ES-I3 (cell line): ENCODE results near the gene GKN2.
"Not testable (repeated sequence)": the region's sequence is repeated elsewhere in the genome, so short reads cannot be mapped to it uniquely, and the experiment has no call there.

Source experiments
- H3K36me3 ChIP-seq: 2 replicates; pipeline ENCODE4 v1.6.1; 2013; ENCODE audit warnings: mild to moderate bottlenecking, low read length, control low read depth, moderate library complexity; ENCODE audit not compliant: insufficient read depth
- H3K4me1 ChIP-seq: 2 replicates; pipeline ENCODE4 v1.6.1; 2013; ENCODE audit warnings: mild to moderate bottlenecking, control low read depth, low read length; ENCODE audit not compliant: insufficient read depth
- H3K9ac ChIP-seq: 2 replicates; pipeline ENCODE4 v1.6.1; 2013; ENCODE audit warnings: low read depth, mild to moderate bottlenecking, low read length, moderate library complexity
- H3K9me3 ChIP-seq: 2 replicates; pipeline ENCODE4 v1.6.1; 2013; ENCODE audit warnings: mild to moderate bottlenecking, low read length, moderate library complexity; ENCODE audit not compliant: control insufficient read depth, insufficient read depth

Gene GKN2

DNA sequence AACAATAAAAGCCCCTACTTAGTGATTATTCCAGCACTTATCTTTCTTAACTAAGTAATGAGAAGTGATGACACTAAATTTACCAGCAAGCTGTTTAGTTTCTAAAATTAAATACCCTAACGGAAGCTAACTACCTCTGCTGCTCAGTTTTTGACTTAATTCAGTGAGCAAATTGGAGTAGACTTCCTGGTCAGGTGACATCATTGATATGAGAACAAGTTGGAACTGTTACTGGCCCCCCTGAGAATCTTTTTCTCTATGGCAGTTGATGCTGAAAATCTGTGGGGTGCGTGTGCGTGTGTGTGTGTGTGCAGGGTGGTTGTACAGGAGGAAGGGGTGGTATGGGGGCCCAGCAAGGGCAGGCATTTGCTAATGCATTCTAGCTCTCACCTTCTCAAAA, 46.0 kb downstream of the GKN2 start:
- Histone ChIP-seq H3K36me3 (no peaks in the 10 kb centered on the region), H3K4me1 (peaks cover 13% of the 10 kb centered on the region), H3K9ac (no peak overlapping the region), H3K9me3 (no peaks in the 10 kb centered on the region)

DNA sequence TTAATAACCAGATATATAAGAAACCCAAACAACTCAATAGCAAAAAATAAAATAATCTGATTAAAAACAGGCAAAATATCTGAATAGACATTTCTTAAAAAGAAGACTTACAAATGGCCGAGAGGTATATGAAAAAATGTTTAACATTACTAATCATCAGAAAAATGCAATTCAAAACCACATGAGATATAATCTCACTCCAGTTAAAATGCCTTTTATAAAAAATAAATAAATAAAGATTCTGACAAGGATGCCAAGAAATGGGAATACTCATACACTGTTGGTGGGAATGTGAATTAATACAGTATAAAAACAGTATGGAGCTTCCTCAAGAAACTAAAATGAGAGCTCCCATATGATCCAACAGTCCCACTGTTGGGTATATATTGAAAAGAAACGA, 47.6 kb downstream of the GKN2 start:
- no peaks in the 10 kb centered on the region for H3K9me3 ChIP-seq

DNA sequence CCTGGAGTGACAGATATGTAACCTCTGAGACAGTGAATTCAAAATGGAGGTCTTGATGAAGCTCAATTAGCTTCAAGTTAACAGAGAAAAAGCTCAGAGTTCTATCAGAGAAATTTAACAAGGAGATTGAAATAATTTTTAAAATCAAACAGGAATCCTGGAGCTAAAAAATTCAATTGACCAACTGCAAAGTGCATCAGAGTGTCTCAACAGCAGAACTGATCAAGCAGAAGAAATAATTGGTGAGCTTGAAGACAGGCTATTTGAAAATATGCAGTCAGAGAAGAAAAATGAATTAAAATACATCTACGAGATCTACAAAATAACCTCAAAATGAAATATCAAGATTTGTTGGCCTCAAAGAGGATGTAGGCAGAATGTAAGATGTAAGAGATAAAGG, 51.1 kb downstream of the GKN2 start:
- Histone ChIP-seq H3K4me1 (no peaks in the 10 kb centered on the region), H3K9ac (no peak overlapping the region), H3K36me3 (no peaks in the 10 kb centered on the region), H3K9me3 (no peaks in the 10 kb centered on the region)

More for the DNA sequence above, 47.6 kb downstream of the GKN2 start:
- Histone ChIP-seq H3K4me1 (peaks cover 4% of the 10 kb centered on the region; the same call in 1 of the 2 replicates), H3K9ac (no peak overlapping the region), H3K36me3 (no peaks in the 10 kb centered on the region)

DNA sequence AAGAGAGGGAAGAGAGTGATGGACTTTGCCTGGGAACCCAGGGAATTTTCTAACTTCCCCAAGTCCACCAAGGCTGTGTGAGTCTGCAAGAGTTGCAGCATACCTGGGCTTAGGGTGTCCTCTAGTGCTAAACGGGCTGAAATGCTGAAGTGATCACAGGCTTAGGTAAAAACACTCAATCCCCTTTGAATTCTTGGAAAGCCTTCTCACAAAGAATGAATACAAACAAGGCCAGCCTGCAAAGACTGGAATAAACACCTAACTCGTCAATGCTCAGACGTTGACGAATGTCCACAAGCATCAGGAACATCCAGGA, 51.5 kb downstream of the GKN2 start:
- Histone ChIP-seq H3K36me3 (no peaks in the 10 kb centered on the region), H3K4me1 (no peaks in the 10 kb centered on the region), H3K9ac (no peak overlapping the region), H3K9me3 (no peaks in the 10 kb centered on the region)

DNA sequence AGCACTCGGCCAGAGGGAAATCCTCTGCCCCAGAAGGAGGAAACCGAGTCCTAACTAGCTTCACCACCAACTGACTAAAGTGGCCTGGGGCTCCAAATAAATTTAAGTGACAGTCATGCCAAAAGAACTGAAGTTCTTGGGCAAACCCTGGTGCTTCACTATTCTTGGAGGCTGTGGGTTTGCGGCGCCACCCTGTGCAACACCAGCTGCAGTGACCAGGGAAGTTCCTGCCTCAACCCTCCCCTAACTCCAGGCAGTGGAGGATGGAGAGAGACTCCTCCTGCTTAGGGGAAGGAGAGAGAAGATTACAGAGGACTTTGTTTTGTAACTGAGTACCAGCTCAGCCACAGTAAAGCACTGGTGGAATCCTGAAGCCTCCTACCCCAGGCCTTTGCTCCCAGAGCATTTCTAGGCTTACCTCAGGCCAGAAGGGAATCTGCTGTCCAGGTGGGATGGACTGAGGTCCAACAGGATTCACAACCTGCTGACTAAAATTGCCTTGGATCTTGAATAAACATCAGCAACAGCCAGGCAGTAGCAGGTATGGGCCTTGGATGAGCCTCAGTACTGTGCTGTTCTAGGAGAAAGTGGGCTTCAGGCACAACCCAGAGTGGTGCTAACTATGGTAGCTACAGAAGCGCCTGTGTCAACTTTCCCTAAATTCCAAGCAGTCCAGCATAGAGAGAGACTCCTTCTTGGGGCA, 52.0 kb downstream of the GKN2 start:
- H3K36me3 ChIP-seq = no peaks in the 10 kb centered on the region

DNA sequence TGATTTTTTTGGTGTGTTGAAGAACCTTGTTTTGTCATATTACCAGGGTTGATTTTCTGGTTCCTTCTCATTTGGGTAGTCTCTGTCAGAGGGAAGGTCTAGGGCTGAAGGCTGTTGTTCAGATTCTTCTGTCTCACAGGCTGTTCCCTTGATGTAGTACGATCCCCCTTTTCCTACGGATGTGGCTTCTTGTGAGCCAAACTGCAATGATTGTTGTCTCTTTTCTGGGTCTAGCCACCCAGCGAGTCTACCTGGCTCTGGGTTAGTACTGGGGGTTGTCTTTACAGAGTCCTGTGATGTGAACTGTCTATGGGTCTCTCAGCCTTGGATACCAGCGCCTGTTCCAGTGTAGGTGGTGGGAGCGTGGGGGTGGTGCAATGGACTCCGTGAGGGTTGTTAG, 56.7 kb downstream of the GKN2 start:
- not testable (repeated sequence) for H3K9ac ChIP-seq, H3K36me3 ChIP-seq, H3K4me1 ChIP-seq, H3K9me3 ChIP-seq

More for the DNA sequence above, 52.0 kb downstream of the GKN2 start:
- no peaks in the 10 kb centered on the region for H3K9me3 ChIP-seq
- no peaks in the 10 kb centered on the region for H3K4me1 ChIP-seq
- no peak overlapping the region for H3K9ac ChIP-seq
